ENCODE measurements around the gene MECP2. TPM values are rescaled to one million over a fixed set of nuclear protein-coding genes. Genes with fewer than 3 reads are reported as not detected.

Gene MECP2
- total RNA-seq, 1 donor from 2014 or later: 53.4 TPM

DNA sequence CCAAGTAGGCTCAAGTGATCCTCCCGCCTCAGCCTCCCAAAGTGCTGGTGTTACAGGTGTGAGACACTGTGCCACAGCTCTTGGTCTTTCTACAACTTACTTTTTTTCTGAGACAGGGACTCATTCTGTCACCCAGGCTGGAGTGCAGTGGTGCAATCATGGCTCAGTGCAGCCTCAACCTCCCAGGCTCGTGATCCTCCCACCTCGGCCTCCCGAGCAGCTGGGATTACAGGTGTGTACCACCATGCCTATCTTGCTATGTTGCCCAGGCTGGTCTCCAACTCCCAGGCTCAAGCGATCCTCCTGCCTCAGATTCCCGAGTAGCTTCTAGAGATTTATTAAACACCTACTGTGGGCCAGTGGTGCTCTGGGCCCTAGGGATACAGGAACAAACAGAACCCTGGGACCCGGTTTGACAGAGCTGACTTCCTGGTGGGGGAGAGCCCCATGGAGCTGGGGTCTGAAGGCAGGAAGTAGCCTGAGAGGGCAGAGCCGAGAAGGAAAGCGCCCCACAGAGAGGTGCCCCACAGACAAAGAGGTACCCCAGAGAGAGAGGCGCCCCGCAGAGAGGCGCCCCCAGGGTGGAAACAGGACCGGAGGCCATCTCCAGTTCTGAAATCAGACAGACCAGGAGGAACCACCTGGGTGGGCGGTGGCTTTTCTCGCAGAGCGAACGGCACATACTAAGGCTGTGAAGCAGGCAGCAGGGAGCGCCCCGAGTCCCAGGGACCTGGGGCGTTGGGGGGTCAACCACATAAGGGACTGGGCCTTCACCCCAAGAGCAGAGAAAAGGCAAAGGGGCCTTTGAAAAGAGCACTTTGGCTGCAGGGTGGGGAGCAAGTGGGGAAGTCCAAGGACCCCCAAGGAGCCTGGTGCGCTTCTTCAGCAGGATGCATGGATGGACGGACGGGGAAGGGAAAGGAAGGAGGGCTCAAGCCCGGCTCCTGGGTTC, 82.8 kb downstream of the MECP2 start:
- DNase-seq (ENCODE audit: low spot score): no peak
- Mint-ChIP-seq H3K27ac (no peak overlapping the region), H3K4me1 (ENCODE audit: low read depth) (no peaks in the 10 kb centered on the region), H3K9me3 (no peaks in the 10 kb centered on the region), H3K4me3 (no peak overlapping the region), H3K36me3 (ENCODE audit: low read depth) (peaks cover 10% of the 10 kb centered on the region), H3K27me3 (ENCODE audit: insufficient read depth) (no peaks in the 10 kb centered on the region)
- intact Hi-C loops (cut with micrococcal nuclease): no loop called here

DNA sequence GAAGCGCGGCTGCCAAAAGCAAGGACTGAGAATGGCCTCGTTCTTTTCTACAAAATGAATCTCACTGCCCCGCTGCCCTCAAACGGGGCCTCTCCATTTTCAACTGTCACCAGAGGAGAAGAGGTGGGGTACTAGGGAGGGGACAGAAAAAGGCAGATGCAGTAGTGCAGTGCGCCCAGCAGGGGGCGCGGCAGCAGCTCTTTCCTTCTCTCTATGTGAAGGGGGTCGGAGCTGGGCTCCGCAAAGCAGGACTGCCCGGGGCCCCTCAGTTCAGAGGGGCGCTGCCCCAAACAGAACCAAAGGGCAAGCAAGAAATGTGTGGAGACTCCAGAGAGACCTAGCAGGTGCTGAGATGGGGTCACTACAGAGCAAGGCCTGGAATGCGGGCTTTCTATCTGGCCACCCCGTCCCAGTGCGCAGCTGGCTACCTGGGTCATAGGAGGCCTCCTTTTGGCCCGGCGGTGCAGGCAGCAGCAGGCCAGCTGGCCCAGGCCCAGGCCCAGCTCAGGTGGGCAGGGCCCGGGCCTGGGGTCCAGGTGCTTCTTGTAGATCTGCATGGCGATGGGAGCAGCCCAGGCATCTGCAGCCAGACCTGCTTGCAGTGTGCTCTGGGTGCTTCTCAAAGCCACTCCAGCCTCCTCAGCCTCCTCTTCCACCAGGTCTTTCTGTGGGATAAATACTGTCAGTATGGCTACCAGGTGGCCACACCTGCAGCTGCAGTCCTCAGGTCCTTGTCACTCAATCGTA, 83.7 kb downstream of the MECP2 start:
- no peak overlapping the region for H3K4me3 Mint-ChIP-seq
- peaks cover 10% of the 10 kb centered on the region for H3K36me3 Mint-ChIP-seq (ENCODE audit: low read depth)
- H3K9me3 Mint-ChIP-seq: no peaks in the 10 kb centered on the region
- DNase-seq (ENCODE audit: low spot score): peak; percentile 36
- H3K4me1 Mint-ChIP-seq (ENCODE audit: low read depth): no peaks in the 10 kb centered on the region
- H3K27me3 Mint-ChIP-seq (ENCODE audit: insufficient read depth): no peaks in the 10 kb centered on the region
- H3K27ac Mint-ChIP-seq: no peak overlapping the region
- intact Hi-C loops (cut with micrococcal nuclease): loop anchor here (1.0 kb wide), 1 partner anchor 38 kb away; no protein-coding TSS in a partner anchor

DNA sequence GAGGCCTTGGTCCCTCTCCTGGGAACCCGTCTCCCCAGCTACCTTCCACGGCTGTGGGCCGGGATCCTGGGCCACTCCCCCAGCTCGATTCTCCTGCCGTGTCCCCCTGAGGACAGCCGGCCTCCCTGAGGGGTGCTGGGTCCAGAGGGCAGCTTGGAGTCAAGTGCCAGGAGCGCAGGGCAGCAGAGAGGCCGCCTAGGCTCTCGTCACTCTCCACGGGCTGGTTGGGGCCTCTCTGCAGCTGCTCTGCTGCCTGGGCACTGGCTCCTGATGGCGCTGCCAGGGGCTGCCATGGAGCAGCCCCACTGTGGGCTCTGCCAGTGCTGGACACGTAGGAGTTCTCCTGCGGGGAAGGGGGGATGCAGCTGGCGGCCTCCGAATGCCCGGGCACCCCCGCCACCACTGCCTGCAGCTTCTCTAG, 84.5 kb downstream of the MECP2 start:
- intact Hi-C loops (cut with micrococcal nuclease): loop anchor here (1.0 kb wide), 1 partner anchor 38 kb away; no protein-coding TSS in a partner anchor
- Mint-ChIP-seq H3K27ac (no peak overlapping the region), H3K4me3 (no peak overlapping the region), H3K27me3 (ENCODE audit: insufficient read depth) (no peaks in the 10 kb centered on the region), H3K9me3 (no peaks in the 10 kb centered on the region), H3K4me1 (ENCODE audit: low read depth) (no peaks in the 10 kb centered on the region), H3K36me3 (ENCODE audit: low read depth) (peaks cover 13% of the 10 kb centered on the region)
- no peak for DNase-seq (ENCODE audit: low spot score)

DNA sequence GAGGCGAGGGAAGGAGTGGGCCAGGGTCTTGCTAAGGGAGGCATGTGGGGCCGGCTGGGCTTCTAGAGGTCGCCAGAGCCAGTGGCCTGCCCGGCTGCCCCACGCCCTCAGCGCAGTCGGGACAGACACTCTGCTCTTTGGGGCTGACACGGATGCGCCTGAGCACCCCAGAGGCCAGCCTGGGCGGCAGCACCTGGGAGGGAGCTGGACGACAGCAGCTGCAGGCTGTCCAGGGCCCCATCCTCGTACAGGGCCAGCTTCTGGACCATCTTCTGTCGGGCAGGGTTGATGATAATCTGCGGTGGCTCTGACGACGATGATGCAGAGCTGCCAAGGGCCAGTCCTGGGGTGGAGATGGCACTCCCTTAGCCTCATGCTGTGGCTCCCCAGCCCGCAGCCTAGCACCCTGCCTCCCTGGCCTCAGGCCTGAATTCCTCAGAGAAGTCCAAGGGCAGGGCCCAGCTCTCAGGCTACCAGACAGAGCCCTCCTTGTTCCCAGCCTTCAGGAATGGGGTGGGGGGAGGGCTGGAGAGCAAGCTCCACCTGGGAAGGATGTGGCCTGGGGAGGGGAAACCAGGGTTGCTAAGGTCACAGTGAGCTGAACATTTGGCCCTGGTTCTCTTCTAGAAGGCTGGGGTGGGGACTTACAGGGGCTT, 85.1 kb downstream of the MECP2 start:
- no peaks in the 10 kb centered on the region for H3K4me1 Mint-ChIP-seq (ENCODE audit: low read depth)

DNA sequence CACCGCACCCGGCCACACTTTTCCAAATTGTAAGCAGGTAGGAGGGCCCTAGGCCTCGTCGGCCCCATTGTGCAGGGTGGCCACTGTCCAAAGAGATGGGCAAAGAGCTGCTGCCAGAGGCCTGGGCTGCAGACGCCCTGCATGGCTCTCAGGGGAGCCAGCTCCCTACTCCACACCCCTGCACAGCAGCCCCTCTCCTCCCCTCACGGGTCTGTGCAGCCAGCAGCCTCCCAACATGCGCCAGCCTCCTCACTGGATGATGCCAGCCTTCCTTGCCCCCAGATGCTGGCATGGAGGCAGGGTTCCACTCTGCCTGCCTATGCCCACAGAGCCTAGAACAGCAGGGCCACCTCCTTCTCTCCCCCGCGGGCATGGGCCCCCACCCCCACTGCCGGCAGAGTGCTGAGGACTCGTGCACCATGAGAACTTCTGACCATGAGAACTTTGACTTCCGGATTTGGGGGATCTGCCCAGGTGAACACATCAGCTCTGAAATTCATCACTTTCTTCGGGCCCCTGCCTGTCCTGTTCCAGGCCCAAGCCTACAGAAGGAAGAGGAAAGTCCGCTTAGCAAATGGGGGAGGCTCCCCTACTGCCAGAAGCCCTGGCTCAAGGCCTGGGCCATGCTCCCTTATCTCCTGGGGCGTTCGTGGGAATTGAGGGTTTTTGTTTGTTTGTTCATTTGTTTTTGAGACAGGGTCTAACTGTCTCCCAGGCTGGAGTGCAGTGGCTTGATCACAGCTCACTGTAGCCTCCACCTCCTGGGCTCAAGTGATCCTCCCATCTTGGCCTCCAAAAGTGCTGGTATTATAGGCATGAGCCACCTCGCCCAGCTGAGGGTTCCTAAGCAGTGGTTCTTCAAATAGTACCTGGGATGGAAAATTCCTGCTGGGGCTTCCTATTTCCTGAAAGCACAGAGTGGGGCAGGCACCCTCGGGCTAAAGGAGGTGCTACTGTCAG, 85.9 kb downstream of the MECP2 start:
- Mint-ChIP-seq H3K27ac (no peak overlapping the region), H3K27me3 (ENCODE audit: insufficient read depth) (no peaks in the 10 kb centered on the region), H3K9me3 (no peaks in the 10 kb centered on the region), H3K36me3 (ENCODE audit: low read depth) (peaks cover 20% of the 10 kb centered on the region), H3K4me3 (no peak overlapping the region), H3K4me1 (ENCODE audit: low read depth) (no peaks in the 10 kb centered on the region)
- no peak for DNase-seq (ENCODE audit: low spot score)
- intact Hi-C loops (cut with micrococcal nuclease): no loop called here

More for the DNA sequence above, 85.1 kb downstream of the MECP2 start:
- Mint-ChIP-seq H3K27ac (no peak overlapping the region), H3K4me3 (no peak overlapping the region), H3K9me3 (no peaks in the 10 kb centered on the region), H3K27me3 (ENCODE audit: insufficient read depth) (no peaks in the 10 kb centered on the region), H3K36me3 (ENCODE audit: low read depth) (peaks cover 18% of the 10 kb centered on the region)
- intact Hi-C loops (cut with micrococcal nuclease): no loop called here
- no peak for DNase-seq (ENCODE audit: low spot score)

DNA sequence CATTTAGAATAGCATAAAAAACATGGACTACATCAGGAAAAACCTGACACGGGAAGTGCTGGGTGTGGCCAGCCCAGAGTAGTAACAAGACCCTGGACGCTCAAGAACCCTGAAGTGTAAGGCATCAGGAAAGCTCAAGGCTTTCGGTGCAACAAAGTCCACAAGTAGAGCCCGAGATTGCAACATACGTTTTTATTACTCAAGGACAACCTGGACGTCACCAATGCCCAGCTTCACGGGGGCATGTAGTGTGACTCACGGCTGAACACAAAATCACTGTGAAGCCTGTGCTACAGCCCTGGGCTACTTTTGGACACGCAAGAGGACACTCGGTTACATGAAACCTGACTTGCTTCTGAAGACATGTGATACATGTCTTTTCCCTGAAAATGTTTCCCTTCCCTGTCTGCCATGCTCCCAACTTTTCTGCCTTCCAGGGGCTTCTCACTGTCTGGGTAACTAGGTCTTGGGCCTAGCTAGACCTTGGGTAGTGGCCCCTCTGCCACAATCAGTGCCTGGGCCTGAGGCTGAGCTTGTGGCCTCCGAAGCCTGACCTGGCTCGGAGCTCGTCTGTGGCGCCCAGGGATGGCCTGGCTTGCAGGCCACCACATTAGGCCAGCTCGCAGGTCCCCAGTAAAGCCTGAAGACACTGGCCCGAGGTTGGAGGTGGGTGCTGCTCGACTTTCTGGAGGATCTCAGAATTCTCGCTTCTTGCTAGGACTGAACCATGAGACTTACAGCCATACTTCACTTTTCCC, 87.0 kb downstream of the MECP2 start:
- no peak for DNase-seq (ENCODE audit: low spot score)
- peaks cover 23% of the 10 kb centered on the region for H3K36me3 Mint-ChIP-seq (ENCODE audit: low read depth)
- no peak overlapping the region for H3K27ac Mint-ChIP-seq
- no peaks in the 10 kb centered on the region for H3K27me3 Mint-ChIP-seq (ENCODE audit: insufficient read depth)
- intact Hi-C loops (cut with micrococcal nuclease): no loop called here
- no peak overlapping the region for H3K4me3 Mint-ChIP-seq
- H3K4me1 Mint-ChIP-seq (ENCODE audit: low read depth): no peaks in the 10 kb centered on the region
- H3K9me3 Mint-ChIP-seq: no peaks in the 10 kb centered on the region

DNA sequence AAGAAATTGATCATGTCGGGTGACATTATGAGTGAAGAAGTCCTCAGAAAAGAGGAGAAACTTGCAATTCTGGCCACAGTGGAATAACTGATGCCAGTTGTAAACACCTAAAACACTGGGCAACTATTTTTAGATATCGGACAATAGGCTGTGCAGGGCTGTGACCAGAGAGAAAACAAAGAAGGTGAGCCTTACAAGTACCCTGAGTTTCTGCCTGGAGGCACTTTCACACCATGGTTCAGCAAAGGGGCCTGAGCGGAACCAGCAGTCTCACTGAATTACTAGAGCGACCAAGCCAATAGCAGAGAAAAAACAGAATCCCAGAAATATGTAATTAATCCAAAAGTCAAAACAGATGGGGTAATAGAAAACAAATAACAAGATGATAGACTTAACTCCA, 89.0 kb downstream of the MECP2 start:
- Mint-ChIP-seq H3K4me1 (ENCODE audit: low read depth) (no peaks in the 10 kb centered on the region), H3K27ac (no peak overlapping the region), H3K36me3 (ENCODE audit: low read depth) (peaks cover 25% of the 10 kb centered on the region), H3K9me3 (no peaks in the 10 kb centered on the region), H3K27me3 (ENCODE audit: insufficient read depth) (no peaks in the 10 kb centered on the region), H3K4me3 (no peak overlapping the region)
- intact Hi-C loops (cut with micrococcal nuclease): no loop called here
- no peak for DNase-seq (ENCODE audit: low spot score)

DNA sequence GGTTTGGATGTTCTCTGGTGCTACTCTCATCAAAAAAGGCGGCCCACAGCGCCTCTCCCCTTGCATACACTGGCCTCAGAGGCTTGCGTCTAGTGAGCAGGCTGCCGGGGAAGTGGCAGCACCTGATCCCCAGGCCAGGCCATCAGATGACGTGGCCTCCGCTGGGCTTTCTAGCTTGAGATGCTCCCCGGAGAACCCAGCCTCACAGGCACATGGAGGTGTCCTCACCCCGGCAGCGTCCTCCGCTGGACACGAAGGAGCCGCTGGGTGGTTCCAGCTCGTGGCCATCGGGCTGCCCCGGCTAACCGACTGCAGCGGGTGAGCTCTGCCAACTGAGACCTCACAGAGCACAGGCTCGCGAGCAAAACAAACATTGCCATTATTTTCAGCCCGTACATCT, 90.6 kb downstream of the MECP2 start:
- Mint-ChIP-seq H3K36me3 (ENCODE audit: low read depth) (peaks cover 25% of the 10 kb centered on the region), H3K9me3 (no peaks in the 10 kb centered on the region), H3K27ac (no peak overlapping the region)

DNA sequence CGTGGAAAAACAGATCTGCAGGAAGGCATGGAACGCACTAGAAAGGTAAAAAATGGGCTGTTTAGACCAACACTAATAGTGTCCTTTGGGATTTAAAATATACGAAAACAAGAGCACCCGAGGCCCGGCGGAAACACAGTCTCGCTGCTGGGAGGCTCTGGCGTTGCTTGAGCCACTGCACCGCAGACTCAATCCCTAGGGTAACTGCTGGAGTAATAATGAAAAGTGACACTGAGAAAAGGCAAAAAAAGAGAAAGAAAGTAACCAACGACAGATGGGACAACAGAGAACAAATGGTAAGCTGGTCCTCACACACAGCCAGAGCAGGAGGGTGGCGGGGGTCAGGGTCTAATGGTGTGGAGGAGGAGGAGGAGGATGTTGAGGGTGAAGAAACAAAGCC, 93.2 kb downstream of the MECP2 start:
- intact Hi-C loops (cut with micrococcal nuclease): no loop called here
- Mint-ChIP-seq H3K36me3 (ENCODE audit: low read depth) (peaks cover 22% of the 10 kb centered on the region), H3K9me3 (no peaks in the 10 kb centered on the region), H3K27ac (peak overlapping the region; percentile 63), H3K4me1 (ENCODE audit: low read depth) (peaks cover 17% of the 10 kb centered on the region), H3K27me3 (ENCODE audit: insufficient read depth) (no peaks in the 10 kb centered on the region), H3K4me3 (no peak overlapping the region)
- no peak for DNase-seq (ENCODE audit: low spot score)

More for the DNA sequence above, 90.6 kb downstream of the MECP2 start:
- Mint-ChIP-seq H3K4me1 (ENCODE audit: low read depth) (peaks cover 12% of the 10 kb centered on the region), H3K4me3 (no peak overlapping the region), H3K27me3 (ENCODE audit: insufficient read depth) (no peaks in the 10 kb centered on the region)
- no peak for DNase-seq (ENCODE audit: low spot score)
- intact Hi-C loops (cut with micrococcal nuclease): no loop called here

DNA sequence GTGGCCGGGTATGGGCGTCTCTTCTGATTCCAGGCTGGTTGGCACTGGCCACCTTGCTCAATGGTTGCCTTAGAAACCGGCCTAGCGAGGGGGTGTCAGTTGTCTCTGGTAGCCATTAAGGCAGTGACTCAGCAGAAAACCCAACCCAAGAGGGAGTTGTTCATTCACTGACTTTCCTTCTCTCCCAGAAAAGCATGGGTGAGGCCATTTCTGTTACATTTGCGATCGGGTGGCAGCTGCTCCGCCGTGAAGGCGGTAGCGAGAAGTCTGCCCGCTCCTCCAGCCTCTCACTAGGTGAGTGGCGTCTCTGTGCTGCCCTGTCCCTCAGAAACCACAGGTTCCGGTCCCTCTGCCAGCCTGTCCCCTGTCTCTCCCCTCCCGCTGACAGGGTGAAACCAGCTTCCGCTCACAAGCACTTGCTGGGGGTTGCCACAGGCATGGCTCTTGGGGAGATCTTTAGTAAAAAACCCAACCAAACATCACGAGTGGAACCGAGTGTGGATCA, 95.2 kb downstream of the MECP2 start:
- H3K27me3 Mint-ChIP-seq (ENCODE audit: insufficient read depth): no peaks in the 10 kb centered on the region
- H3K4me1 Mint-ChIP-seq (ENCODE audit: low read depth): peaks cover 17% of the 10 kb centered on the region
- H3K4me3 Mint-ChIP-seq: peak overlapping the region; percentile 47
- intact Hi-C loops (cut with micrococcal nuclease): no loop called here
- DNase-seq (ENCODE audit: low spot score): peak; percentile 19
- H3K27ac Mint-ChIP-seq: peak overlapping the region; percentile 77
- H3K9me3 Mint-ChIP-seq: no peaks in the 10 kb centered on the region
- peaks cover 12% of the 10 kb centered on the region for H3K36me3 Mint-ChIP-seq (ENCODE audit: low read depth)

DNA sequence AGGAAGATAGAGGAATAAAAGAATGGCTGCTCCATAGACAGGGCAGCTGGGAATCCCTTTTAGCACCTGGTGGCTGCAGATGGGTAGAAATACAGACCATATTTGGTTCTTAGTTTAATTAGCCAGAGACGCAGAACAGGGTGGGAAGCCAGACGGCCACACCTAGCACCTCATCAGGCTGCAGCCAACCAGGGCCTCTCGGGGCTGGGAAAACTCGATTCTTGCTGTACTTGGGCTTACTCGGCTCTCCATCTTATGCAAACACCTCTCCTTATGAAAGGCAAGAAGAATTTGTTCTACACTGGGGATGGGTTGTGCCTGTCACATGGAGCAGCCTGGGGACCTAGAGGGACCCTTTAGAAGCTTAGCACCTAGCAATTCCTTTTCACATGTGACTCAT, 97.5 kb downstream of the MECP2 start:
- intact Hi-C loops (cut with micrococcal nuclease): no loop called here
- no peak overlapping the region for H3K4me3 Mint-ChIP-seq

More for the DNA sequence above, 97.5 kb downstream of the MECP2 start:
- peaks cover 17% of the 10 kb centered on the region for H3K4me1 Mint-ChIP-seq (ENCODE audit: low read depth)
- no peak overlapping the region for H3K27ac Mint-ChIP-seq
- no peaks in the 10 kb centered on the region for H3K9me3 Mint-ChIP-seq
- no peak for DNase-seq (ENCODE audit: low spot score)
- H3K27me3 Mint-ChIP-seq (ENCODE audit: insufficient read depth): no peaks in the 10 kb centered on the region
- H3K36me3 Mint-ChIP-seq (ENCODE audit: low read depth): peaks cover 7% of the 10 kb centered on the region

All from activated T-helper 1 cell treated with anti-CD3 and anti-CD28 coated beads, Interleukin-12 subunit alpha, Interleukin-12 subunit beta, Interleukin-2, Interleukin-4 antibody, amounts not matched to agents 30 ng/mL and 10 ng/mL and 1 ng/mL, durations not matched to agents 14 hours and 24 hours and 36 hours (primary cell).